ENCODE measurements around the gene ANKS1A.

ANKS1A gene

DNA sequence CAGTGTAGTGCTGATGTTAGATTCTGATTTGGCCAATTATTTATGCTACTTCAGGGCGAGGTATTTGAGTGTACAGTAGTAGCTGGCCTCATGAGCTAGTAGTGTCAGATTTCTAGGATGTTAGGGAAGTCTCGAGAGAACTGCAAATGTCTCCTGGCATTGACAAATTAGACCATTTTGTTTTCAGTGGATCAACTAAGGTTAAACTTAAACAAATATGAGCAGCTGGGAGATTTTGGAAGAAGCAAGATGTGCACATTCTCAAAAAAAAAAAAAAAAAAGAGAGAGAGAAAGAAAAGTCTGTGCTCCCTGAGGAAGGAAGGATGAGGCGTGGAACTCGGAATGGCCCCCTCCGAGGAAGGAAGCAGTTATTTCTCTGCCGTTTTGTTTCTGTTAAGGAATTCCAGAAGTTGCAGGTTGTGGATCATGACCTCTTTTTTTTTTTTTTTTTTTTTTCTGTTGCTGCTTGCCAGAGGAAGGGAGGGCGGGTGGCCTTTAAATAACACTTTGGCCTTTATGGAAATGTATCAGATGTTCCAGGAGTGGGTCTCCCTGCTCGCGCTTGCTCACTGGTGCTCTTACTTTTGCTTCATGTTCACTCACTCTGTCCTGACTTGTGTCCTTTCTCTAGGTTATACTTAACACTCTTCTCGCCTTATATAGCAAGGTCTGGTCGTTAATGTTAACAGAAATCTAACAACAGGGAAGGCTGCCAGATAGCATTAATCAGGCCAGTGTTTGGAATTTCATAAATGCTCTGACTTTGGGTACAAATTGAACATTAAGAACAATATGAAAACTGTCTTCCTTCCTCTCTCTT, 127.7 kb downstream of the ANKS1A start:
- no peak overlapping the region for H3K4me3 ChIP-seq (ENCODE audit: low read depth, low read length)
- peaks cover 0 to 14% of the 10 kb centered on the region in 2 experiments; a peak in 1 of 3 replicates for H3K36me3 ChIP-seq (ENCODE audit: control insufficient read depth in 2 of 2, insufficient read depth in 1 of 2, low read length in 2 of 2)
- peak; percentile 35; the same call in 1 of the 2 replicates for TF ChIP-seq FEZF1 (tag by site-specific recombination; IDR thresholded peaks at IDR 0.05)
- TF ChIP-seq KLF17 (tag by site-specific recombination; IDR thresholded peaks at IDR 0.05) = 0 out of 2 replicates have a peak, but pooled peaks have one; percentile 30
- TF ChIP-seq OSR2 (tag by site-specific recombination; IDR thresholded peaks at IDR 0.05) = peak; percentile 90
- TF ChIP-seq ZNF792 (tag by site-specific recombination; IDR thresholded peaks at IDR 0.05) = no peak
- 0 out of 2 replicates have a peak, but pooled peaks have one; percentile 9 for TF ChIP-seq ZNF600 (tag by site-specific recombination; IDR thresholded peaks at IDR 0.05)
- ChIA-PET CTCF (interaction anchor here (1.1 to 2.3 kb wide), 3 partner anchors 15 to 123 kb away, joined by 6 to 16 read pairs (median 6); no protein-coding TSS in a partner anchor), POLR2A (interaction anchor here (0.6 kb wide), 1 partner anchor 53 kb away, joined by 6 read pairs; no protein-coding TSS in a partner anchor)
- peaks cover 14% of the 10 kb centered on the region for H3K4me1 ChIP-seq (ENCODE audit: control insufficient read depth, insufficient read depth, low read length)
- H3K27ac ChIP-seq (ENCODE audit: extremely low read depth, low read depth, low read length) = peak overlapping the region; percentile 49
- no peaks in the 10 kb centered on the region for H3K9me3 ChIP-seq (ENCODE audit: control insufficient read depth, insufficient read depth, low read depth, low read length)

- POLR2A ChIA-PET = no interaction called here
- CTCF ChIA-PET = interaction anchor here (0.5 to 0.6 kb wide), 2 partner anchors 34 to 241 kb away, joined by 3 to 4 read pairs; no protein-coding TSS in a partner anchor
Observed at GRCh38 chr6:35017411-35018181, 128.5 kb downstream of the ANKS1A start.

DNA sequence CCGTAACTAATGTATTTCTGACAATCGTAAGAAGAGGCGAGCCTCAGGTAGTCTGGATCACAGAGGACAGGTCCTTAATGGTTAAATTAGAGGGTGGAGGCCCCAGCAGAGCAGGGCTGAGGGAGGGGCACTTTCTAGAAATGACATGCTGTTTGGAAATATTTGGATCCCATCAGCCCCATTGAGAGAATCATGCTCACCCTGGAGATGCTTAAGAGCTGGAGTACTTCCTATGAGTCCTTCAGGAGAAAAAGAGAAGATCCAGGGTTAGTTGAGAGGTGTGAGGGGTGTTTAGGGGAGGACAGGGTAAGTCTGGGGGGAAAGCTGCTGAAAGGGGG, 129.1 kb downstream of the ANKS1A start:
- POLR2A ChIA-PET = no interaction called here
- Histone ChIP-seq H3K27ac (ENCODE audit: extremely low read depth, low read depth, low read length) (no peak overlapping the region), H3K9me3 (ENCODE audit: control insufficient read depth, insufficient read depth, low read depth, low read length) (no peaks in the 10 kb centered on the region), H3K36me3 (ENCODE audit: control insufficient read depth in 2 of 2, insufficient read depth in 1 of 2, low read length in 2 of 2) (peaks cover 0 to 14% of the 10 kb centered on the region in 2 experiments; a peak in 1 of 3 replicates), H3K4me1 (ENCODE audit: control insufficient read depth, insufficient read depth, low read length) (peaks cover 14% of the 10 kb centered on the region), H3K4me3 (ENCODE audit: low read depth, low read length) (no peak overlapping the region)
- TF ChIP-seq ZNF610 (tag by site-specific recombination; IDR thresholded peaks at IDR 0.05; ENCODE audit: borderline replicate concordance) (no peak), SP3 (tag by site-specific recombination; IDR thresholded peaks at IDR 0.05) (no peak)
- CTCF ChIA-PET = interaction anchor here (0.6 kb wide), 1 partner anchor 34 kb away, joined by 4 read pairs; no protein-coding TSS in a partner anchor

More at GRCh38 chr6:35017411-35018181, 128.5 kb downstream of the ANKS1A start:
- Histone ChIP-seq H3K27ac (ENCODE audit: extremely low read depth, low read depth, low read length) (peak overlapping the region; percentile 49; the same call in 1 of the 2 replicates), H3K4me3 (ENCODE audit: low read depth, low read length) (no peak overlapping the region), H3K9me3 (ENCODE audit: control insufficient read depth, insufficient read depth, low read depth, low read length) (no peaks in the 10 kb centered on the region), H3K4me1 (ENCODE audit: control insufficient read depth, insufficient read depth, low read length) (peaks cover 14% of the 10 kb centered on the region), H3K36me3 (ENCODE audit: control insufficient read depth in 2 of 2, insufficient read depth in 1 of 2, low read length in 2 of 2) (peaks cover 0 to 14% of the 10 kb centered on the region in 2 experiments; a peak in 1 of 3 replicates)
- no peak for TF ChIP-seq HIC1 (tag by site-specific recombination; IDR thresholded peaks at IDR 0.05)
- peak; percentile 26; the same call in 1 of the 2 replicates for TF ChIP-seq ZIC2 (tag by site-specific recombination; IDR thresholded peaks at IDR 0.05)
- no peak for TF ChIP-seq ZNF133 (tag by site-specific recombination; IDR thresholded peaks at IDR 0.05)
- no peak for TF ChIP-seq ZNF701 (tag by site-specific recombination; IDR thresholded peaks at IDR 0.05)
- no peak for TF ChIP-seq ZXDB (tag by site-specific recombination; IDR thresholded peaks at IDR 0.05)
- no peak for TF ChIP-seq ZNF37A (tag by site-specific recombination; IDR thresholded peaks at IDR 0.05)
- TF ChIP-seq, protein P1, sequence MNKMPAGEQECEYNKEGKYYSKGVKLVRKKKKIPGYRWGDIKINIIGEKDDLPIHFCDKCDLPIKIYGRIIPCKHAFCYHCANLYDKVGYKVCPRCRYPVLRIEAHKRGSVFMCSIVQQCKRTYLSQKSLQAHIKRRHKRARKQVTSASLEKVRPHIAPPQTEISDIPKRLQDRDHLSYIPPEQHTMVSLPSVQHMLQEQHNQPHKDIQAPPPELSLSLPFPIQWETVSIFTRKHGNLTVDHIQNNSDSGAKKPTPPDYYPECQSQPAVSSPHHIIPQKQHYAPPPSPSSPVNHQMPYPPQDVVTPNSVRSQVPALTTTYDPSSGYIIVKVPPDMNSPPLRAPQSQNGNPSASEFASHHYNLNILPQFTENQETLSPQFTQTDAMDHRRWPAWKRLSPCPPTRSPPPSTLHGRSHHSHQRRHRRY (tag by site-specific recombination; IDR thresholded peaks at IDR 0.05) = no peak
- TF ChIP-seq ZFP37 (tag by site-specific recombination; IDR thresholded peaks at IDR 0.05) = no peak

Data from HEK293 (cell line).